HG03095 (cell line): ENCODE data around the gene NBPF1.
"Not testable (repeated sequence)": the region's sequence is repeated elsewhere in the genome, so short reads cannot be mapped to it uniquely, and the experiment has no call there.

Source experiments
- ATAC-seq: cut with Tn5 transposase; IDR thresholded peaks from one replicate; pipeline ENCODE4 v1.9.1; 2021; ENCODE audit warnings: moderate library complexity; ENCODE audit not compliant: unreplicated experiment

NBPF1 gene

DNA sequence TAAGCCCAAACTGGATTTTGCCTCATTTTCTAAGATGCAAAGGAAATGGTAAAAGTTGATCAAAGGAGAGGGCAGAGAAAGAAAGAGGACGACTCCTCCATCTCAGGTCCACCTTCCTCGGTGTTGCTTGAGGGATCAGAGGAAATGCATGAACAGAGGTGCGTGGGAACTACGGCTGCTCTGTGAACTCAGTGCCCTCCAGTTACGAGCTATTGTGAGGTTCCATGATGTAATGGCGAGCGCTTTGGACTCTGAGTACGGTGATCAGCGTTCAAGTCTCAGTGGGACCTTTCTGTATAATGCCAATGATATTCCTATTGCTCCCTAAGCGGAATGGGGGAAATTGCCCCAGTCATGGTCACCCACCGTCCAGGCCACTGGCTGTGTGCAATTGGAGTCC lies 60.1 kb downstream of the NBPF1 start:
- ATAC-seq, result not testable (repeated sequence)

GRCh38 chr1:16550212-16550918 lies 63.0 kb downstream of the NBPF1 start:
- ATAC-seq, result not testable (repeated sequence)

GRCh38 chr1:16549545-16549944 lies 63.8 kb downstream of the NBPF1 start:
- ATAC-seq, result not testable (repeated sequence)

GRCh38 chr1:16547502-16548241 lies 65.7 kb downstream of the NBPF1 start:
- ATAC-seq, result not testable (repeated sequence)

DNA sequence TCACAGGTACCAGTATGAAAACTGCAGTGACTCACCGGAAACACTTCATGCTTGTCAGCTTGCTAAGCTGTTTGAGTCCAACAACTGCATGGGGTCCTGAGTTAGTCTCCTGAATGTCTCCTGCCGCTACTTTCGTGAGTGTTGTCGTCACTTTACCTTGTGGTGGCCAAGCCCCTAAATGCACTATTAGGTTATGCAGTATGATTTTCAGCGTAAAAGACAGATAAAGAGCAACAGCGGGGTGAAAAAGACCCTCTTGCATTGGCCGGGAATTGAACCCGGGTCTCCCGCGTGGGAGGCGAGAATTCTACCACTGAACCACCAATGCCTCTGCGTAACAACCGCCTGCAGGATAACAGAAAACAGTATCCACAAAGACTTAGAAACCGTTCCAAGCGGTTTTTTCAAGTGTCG lies 67.7 kb downstream of the NBPF1 start:
- not testable (repeated sequence) for ATAC-seq

DNA sequence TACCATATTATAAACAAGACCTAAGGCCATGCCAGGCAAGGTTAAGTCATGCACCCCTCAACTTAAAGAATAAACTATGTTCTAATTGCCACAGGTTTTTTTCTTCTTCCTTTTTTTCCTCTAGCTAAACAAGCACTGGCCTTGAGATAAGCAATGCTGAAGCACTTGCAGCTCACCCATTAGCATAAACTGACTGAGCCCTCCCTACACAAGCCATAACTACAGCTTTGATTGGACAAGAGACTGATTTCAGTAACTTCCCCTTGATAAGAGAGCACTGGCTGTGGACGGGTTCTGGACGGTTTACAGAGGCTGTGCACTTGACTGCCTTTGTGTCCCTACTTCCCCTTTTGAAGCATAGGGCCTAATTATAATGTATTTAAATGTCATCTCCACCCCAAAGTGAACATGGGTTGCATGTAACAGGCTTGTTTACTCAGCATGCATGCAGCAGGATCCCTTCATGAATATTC lies 72.9 kb downstream of the NBPF1 start:
- ATAC-seq, result not testable (repeated sequence)

DNA sequence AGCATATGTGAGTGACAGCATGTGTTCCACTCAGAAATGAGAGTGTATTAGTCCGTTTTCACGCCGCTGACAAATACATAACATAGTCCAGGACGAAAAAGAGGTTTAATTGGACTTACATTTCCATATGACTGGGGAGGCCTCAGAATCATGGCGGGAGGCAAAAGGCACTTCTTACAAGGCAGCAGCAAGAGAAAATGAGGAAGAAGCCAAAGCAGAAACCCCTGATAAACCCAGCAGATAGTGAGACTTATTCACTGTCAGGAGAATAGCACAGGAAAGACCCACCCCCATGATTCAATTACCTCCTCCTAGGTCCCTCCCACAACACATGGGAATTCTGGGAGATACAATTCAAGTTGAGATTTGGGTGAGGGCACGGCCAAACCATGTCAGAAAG lies 75.8 kb downstream of the NBPF1 start:
- ATAC-seq, result not testable (repeated sequence)

- ATAC-seq, result not testable (repeated sequence)
Measured at GRCh38 chr1:16536796-16537195, 76.6 kb downstream of the NBPF1 start.

DNA sequence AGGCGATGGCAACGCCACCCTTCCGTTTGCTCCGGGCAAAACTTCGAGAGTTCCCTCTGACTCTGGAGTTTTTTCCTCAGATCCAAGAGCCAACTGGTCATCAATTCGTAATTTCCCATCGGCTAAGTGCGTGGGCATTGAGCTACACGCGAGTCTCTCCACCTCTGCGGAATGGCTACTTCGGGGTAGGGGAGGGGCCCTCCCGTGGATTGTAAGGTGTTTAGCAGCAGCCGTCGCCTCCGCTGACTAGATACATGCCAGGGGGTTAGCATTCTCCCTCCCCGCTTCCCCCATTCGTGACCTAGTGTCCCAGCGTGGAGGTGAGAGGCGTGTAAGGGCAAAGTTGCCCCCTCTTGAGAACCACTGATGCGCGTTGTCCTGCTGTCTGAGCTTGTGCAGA lies 77.5 kb downstream of the NBPF1 start:
- not testable (repeated sequence) for ATAC-seq

- ATAC-seq, result not testable (repeated sequence)
Measured at GRCh38 chr1:16535487-16535886, 77.9 kb downstream of the NBPF1 start.

- not testable (repeated sequence) for ATAC-seq
Measured at GRCh38 chr1:16534829-16535456, 78.4 kb downstream of the NBPF1 start.

DNA sequence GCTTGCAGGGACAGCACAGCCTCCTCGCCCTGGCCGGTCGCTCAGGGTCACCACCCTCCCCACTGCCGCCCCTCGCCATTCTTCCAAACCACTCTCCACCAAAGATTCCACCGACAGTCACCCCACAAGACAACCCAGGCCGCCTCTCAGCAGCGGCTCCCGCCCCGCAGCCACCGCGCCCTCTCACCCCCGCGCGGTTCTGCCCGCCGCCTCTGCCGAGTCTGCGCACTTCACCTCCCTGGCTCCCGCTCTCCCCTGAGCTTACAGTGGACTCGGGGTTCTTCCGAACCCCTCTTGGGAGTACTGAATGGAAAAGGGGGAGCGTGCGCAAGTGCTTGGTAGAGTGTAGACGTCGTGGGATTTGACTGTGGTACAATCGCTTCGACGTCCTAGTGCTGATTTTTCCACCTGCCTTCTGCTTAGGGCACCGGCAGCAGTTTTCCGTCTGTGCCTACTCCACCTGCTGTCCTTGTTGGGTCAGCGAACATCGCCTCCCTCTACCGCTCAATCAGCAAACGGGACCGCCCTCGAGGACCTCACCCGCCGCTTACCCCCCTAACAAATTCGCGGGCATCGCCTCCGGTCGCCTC lies 79.0 kb downstream of the NBPF1 start:
- not testable (repeated sequence) for ATAC-seq

DNA sequence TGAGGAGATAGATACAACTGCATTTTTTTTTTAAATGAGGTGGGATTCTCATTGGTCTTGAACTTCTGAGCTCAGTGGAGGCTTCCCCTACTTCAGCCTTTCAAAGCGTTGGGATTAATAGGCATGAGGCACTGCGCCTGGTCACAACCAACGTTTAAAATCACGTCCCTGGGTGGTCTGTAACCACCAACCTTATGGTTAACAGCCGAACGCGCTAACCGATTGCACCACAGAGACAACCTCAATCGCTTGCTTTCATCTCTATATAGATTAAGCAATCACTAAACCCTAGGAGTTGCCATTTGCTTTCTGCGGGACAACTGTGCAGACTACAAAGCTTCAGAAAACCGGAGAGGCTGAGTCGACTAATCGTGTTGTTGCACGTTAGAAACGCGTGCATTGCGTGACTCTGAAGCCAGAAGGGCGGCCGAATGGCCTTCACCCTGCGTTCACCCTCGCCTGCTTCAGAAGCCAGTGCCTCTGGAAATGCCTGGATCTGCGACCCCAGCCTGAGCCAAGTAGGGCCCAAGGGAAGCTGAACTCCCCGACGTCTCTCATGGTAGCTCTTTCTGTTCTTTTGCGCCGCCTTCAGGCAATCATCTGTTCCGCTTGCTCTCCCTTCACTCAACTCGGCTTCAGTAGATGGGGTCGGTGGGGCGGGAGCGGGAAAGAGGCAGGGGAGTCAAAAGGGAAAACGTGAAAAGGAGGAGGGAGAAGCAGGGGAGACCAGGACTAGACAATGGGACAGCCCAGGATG lies 81.0 kb downstream of the NBPF1 start:
- ATAC-seq, result not testable (repeated sequence)

DNA sequence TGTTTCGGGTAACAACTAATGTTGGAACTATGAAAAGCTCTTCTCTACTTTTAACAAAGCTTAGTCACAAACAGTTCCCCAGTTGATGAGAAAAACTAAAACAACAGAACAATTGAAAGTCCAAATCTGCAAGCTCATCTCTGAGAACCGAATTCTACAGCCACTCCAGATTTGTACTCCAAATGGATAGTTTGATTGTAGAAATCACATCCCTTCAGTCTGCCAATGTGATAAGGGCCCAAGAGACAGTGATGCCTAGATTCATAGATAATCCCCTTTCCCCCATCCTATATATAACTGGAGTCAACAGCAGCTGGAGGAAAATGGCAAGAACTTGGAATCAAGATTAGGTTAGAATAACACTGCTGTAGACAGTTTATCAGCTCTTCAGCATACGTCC lies 85.0 kb downstream of the NBPF1 start:
- ATAC-seq, result not testable (repeated sequence)

DNA sequence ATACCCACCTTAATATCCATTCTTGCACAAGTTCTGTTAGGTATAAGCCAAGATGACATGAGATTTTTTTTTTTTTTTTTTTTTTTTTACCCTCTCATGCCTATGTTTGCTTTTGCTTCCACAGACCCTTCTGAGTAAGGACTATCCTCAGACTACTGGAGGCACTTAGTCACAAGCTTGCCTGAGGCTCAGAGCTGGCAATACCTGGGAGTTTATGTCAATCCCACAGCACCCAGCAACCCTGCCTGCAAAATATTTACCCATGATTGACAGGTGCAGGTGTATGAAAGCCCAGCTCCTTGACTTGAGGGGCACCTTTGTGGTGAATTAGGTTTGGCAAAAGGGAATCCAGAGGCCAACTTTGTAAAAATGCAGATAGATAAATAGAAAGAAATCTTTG lies 87.6 kb downstream of the NBPF1 start:
- ATAC-seq, result not testable (repeated sequence)

DNA sequence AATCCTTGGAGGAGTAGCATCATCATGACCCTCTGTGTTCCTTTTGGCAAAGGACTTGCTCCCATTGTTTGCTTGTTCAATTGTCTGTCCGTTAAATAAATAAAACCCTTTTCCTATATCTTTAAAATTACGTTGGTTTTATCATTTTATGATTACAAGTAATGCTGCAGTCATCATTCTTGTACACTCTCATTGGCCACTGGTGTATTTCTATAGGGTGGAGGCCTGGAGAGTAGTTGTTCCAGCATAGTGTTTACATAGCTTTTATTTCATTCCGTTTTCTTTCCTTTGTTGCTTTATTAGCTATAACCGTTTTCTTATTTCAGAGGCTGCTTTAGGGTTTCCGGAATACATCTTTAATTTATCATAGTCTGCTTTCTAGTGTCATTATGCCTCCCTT lies 91.7 kb downstream of the NBPF1 start:
- ATAC-seq, result not testable (repeated sequence)

- ATAC-seq, result no peak
Measured at GRCh38 chr1:16521288-16521583, 92.1 kb downstream of the NBPF1 start.

- not testable (repeated sequence) for ATAC-seq
Measured at GRCh38 chr1:16520435-16521287, 92.7 kb downstream of the NBPF1 start.

DNA sequence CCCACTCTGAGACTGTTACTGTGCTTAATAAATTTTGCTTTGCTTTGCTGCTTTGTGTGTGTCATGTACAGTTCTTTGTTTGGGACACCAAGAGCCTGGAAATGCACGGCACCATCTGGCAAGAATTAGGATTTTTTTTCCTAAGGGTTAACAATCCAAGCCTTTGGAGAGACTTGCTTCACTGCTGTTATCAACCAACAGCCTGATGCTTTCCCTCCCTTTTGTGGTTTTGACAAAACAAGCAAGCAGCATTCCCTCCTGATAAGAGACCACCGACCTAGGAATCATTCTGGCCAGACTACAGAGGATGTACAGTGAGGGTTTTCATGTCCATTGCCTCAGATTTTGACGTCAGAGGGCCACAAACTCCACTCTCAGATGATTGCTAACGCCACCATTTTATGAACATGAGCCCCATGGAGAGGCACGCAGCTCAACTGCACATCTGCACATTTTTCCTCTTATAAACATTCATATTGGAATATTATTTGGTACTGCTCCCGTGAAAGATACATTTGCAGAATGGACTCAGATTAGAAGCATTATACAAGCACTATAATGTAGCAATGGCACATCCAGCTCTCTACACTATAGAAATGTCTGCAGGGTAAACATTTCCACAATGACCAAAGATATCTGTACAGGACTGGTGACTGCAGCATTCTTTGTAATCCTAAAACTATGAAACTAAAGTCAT lies 94.0 kb downstream of the NBPF1 start:
- ATAC-seq, result not testable (repeated sequence)
